Kidney (tissue), 14 donors: ENCODE data around the gene CNTD1. TPM values are rescaled to one million over a fixed set of nuclear protein-coding genes. Genes with fewer than 3 reads are reported as not detected.
"Not testable (repeated sequence)": the region's sequence is repeated elsewhere in the genome, so short reads cannot be mapped to it uniquely, and the experiment has no call there.

Experiments used
- DNase-seq, 5 donors: peaks; one replicate each; pipeline ENCODE4 v3.0.0-alpha.2; 2013 to 2020
- FAIRE-seq: peaks from 2 replicates; lab custom pipeline; 2012; peaks lifted over from hg19 to GRCh38; lab: Jason Lieb, UNC
- H3K27ac ChIP-seq, 2 donors: one replicate each; pipeline ENCODE4 v1.7.0; 2013; ENCODE audit warnings: low read depth in 2 of 2, low read length in 2 of 2, inconsistent platforms in 1 of 2
- H3K27me3 ChIP-seq: one replicate; pipeline ENCODE4 v1.7.1; 2013; ENCODE audit warnings: low read length, inconsistent platforms; ENCODE audit not compliant: control insufficient read depth, insufficient read depth
- H3K36me3 ChIP-seq, 3 donors: one replicate each; pipeline versions ENCODE4 v1.7.0 to v1.7.1; 2013; ENCODE audit warnings: low read length in 3 of 3, control low read depth in 1 of 3, inconsistent platforms in 1 of 3; ENCODE audit not compliant: insufficient read depth in 3 of 3, control insufficient read depth in 2 of 3
- H3K4me1 ChIP-seq, 3 donors: one replicate each; pipeline versions ENCODE4 v1.7.0 to v1.7.1; 2013; ENCODE audit warnings: low read length in 3 of 3, inconsistent platforms in 1 of 3, low read depth in 1 of 3; ENCODE audit not compliant: control insufficient read depth in 2 of 3, insufficient read depth in 2 of 3
- H3K4me3 ChIP-seq, 3 donors: one replicate each; pipeline versions ENCODE4 v1.7.0 to v1.8.1; 2013; ENCODE audit warnings: low read length in 3 of 3, control low read depth in 1 of 3, inconsistent platforms in 1 of 3
- H3K9ac ChIP-seq, 3 donors: one replicate each; pipeline versions ENCODE4 v1.7.0 to v1.7.1; 2013; ENCODE audit warnings: low read length in 3 of 3, control low read depth in 1 of 3, inconsistent platforms in 1 of 3
- H3K9me3 ChIP-seq, 3 donors: one replicate each; pipeline versions ENCODE4 v1.7.0 to v1.7.1; 2013; ENCODE audit warnings: low read length in 3 of 3, control low read depth in 1 of 3, inconsistent platforms in 1 of 3; ENCODE audit not compliant: control insufficient read depth in 2 of 3, insufficient read depth in 1 of 3
- CTCF ChIP-seq: IDR thresholded peaks from 3 replicates; pipeline ENCODE4 v1.5.1; 2012; ENCODE audit warnings: mild to moderate bottlenecking, moderate library complexity, borderline replicate concordance; ENCODE audit not compliant: insufficient read depth; ENCODE audit errors: extremely low read depth
- intact Hi-C: fragments of 100-400 bp; cut with DNase I; formaldehyde crosslinking; loops from one replicate; pipeline ENCODE4 v1.11.1; 2022
- polyA plus RNA-seq: library from polyadenylated mRNA; stranded (reverse); fragments of 350-450 nt; fragmentation: Illumina TruSeq; extraction: RNeasy Lipid Tissue Mini Kit (QIAGEN cat#74804); gene quantifications from one replicate; pipeline ENCODE4 v1.2.3, GENCODE V29; 2014; ENCODE audit warnings: low read depth, low replicate concordance; ENCODE audit not compliant: insufficient read depth
- total RNA-seq: library from RNA; stranded (reverse); fragmentation: NEBNext Ultra II Directional; extraction: Animal tissue kit (Norgen Biotek cat#: 25700); gene quantifications from one replicate; pipeline ENCODE4 v1.2.1, GENCODE V29; 2021
- donor health status: control.
- donor health status: control.
- donor health status: control.
- donor health status: control.
- donor health status: control.
- donor health status: DM: yes; HTN: yes; CAD: no.
- donor health status: Normal renal cell carcinoma (clear cell type).

Gene CNTD1
- total and polyA plus RNA-seq, 2 donors from 2014 or later: 0.60 to 0.95 TPM

GRCh38 chr17:42766124-42766523 is 32.5 kb upstream of the CNTD1 start:
- H3K27ac ChIP-seq: no peak overlapping the region
- DNase-seq: no peak
- intact Hi-C loops: no loop called here
- FAIRE-seq: no peak
- H3K9me3 ChIP-seq: no peaks in the 10 kb centered on the region
- H3K9ac ChIP-seq: no peak overlapping the region
- H3K27me3 ChIP-seq: no peaks in the 10 kb centered on the region
- TF ChIP-seq CTCF: no peak
- no peaks in the 10 kb centered on the region for H3K36me3 ChIP-seq
- no peak overlapping the region for H3K4me3 ChIP-seq
- H3K4me1 ChIP-seq: peaks cover 0 to 5% (median 0%) of the 10 kb centered on the region in 3 donors

- H3K27ac ChIP-seq: no peak overlapping the region
- no peaks in the 10 kb centered on the region for H3K27me3 ChIP-seq
- FAIRE-seq (no peak), DNase-seq (no peak)
- intact Hi-C loops: no loop called here
- TF ChIP-seq CTCF: no peak
- no peak overlapping the region for H3K4me3 ChIP-seq
- H3K36me3 ChIP-seq: no peaks in the 10 kb centered on the region
- peaks cover 0 to 6% (median 0%) of the 10 kb centered on the region in 3 donors for H3K4me1 ChIP-seq
- H3K9me3 ChIP-seq: no peaks in the 10 kb centered on the region
- no peak overlapping the region for H3K9ac ChIP-seq
Measured at GRCh38 chr17:42767512-42767911, 31.1 kb upstream of the CNTD1 start.

- DNase-seq, H3K27ac ChIP-seq, H3K9me3 ChIP-seq, H3K9ac ChIP-seq, H3K27me3 ChIP-seq, FAIRE-seq, H3K36me3 ChIP-seq, intact Hi-C loops, H3K4me1 ChIP-seq, H3K4me3 ChIP-seq: not testable (repeated sequence)
Measured at GRCh38 chr17:42768006-42768405, 30.7 kb upstream of the CNTD1 start.

- FAIRE-seq, H3K36me3 ChIP-seq, DNase-seq, H3K4me3 ChIP-seq, H3K4me1 ChIP-seq, H3K9ac ChIP-seq, H3K27me3 ChIP-seq, intact Hi-C loops, H3K27ac ChIP-seq, H3K9me3 ChIP-seq: not testable (repeated sequence)
Measured at GRCh38 chr17:42769964-42770363, 28.7 kb upstream of the CNTD1 start.
